Choroid plexus epithelial cell (primary cell): ENCODE results near the gene WBP1L.

Experiments used
- DNase-seq: peaks from one replicate; pipeline ENCODE4 v3.0.0-alpha.2; 2010; ENCODE audit warnings: low read depth
- H3K4me3 ChIP-seq: 2 replicates; pipeline ENCODE4 v1.5.1; 2011; ENCODE audit warnings: low read depth, mild to moderate bottlenecking, control low read depth, low read length, moderate library complexity
- TF ChIP-seq, protein P1 (sequence below): conservative IDR thresholded peaks from 2 replicates; pipeline ENCODE4 v1.5.1; 2011; ENCODE audit warnings: low read depth, mild to moderate bottlenecking, control low read depth, inconsistent platforms, low read length, moderate library complexity

Gene WBP1L

DNA sequence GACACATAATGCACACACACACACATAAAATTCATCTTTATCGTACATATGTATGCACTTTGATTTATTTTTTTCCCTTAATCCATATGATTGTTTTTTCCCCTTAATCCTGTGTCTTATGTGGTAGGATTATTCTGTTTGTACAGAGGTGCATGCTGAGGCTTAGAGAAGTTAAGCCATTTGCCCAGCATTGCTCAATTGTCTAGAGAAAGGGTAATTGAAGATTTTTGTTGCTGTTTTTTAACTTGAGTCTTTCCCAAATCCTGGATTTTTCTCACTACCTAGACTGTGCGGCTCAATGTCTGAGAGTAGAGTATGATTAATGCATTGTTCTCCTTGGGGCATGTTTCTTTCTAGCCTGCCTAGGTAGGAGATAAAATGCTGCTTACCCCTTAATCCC lies 35.0 kb downstream of the WBP1L start:
- no peak for DNase-seq
- TF ChIP-seq, protein P1, sequence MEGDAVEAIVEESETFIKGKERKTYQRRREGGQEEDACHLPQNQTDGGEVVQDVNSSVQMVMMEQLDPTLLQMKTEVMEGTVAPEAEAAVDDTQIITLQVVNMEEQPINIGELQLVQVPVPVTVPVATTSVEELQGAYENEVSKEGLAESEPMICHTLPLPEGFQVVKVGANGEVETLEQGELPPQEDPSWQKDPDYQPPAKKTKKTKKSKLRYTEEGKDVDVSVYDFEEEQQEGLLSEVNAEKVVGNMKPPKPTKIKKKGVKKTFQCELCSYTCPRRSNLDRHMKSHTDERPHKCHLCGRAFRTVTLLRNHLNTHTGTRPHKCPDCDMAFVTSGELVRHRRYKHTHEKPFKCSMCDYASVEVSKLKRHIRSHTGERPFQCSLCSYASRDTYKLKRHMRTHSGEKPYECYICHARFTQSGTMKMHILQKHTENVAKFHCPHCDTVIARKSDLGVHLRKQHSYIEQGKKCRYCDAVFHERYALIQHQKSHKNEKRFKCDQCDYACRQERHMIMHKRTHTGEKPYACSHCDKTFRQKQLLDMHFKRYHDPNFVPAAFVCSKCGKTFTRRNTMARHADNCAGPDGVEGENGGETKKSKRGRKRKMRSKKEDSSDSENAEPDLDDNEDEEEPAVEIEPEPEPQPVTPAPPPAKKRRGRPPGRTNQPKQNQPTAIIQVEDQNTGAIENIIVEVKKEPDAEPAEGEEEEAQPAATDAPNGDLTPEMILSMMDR: no peak
- H3K4me3 ChIP-seq: no peak overlapping the region

DNA sequence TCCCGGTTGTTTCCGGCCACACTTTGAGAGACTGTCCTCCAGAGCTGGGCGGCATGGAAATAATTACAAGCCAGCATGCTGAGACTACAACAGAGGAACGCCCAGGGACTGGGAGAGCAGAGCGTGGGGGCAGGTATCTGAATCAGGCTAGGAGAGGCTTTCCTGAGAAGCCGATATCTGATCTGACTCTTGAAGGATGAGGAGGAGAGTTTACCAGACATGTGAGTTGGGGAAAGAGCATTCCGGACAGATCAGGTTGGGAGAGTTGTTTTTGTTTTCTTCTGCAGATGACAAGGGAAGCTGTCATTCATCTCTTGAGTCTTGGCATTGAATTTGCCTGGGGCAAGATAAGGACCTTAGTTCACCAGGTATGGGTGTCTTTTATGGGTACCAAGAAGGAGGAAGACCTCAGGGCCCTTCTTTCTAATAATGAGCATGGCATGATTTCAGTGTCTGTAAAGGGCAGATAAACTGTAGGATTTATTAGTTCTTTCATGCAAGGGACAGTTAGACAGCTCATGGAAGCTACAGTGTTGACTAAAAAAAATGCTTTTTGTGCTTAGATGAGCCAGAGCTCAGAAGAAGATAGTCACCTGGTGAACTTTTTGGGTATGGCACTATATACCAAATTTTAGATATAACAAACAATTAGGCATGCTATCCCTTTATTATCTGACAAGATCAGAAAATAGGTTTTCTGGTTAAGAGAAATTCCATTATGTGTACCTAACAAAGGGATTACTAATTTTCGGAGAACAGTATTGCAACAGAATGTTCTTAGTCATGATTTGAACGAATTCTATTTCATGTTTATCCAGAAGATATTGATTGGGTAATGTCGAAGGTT lies 36.2 kb downstream of the WBP1L start:
- DNase-seq: peak; percentile 74
- H3K4me3 ChIP-seq: no peak overlapping the region
- TF ChIP-seq, protein P1: no peak

DNA sequence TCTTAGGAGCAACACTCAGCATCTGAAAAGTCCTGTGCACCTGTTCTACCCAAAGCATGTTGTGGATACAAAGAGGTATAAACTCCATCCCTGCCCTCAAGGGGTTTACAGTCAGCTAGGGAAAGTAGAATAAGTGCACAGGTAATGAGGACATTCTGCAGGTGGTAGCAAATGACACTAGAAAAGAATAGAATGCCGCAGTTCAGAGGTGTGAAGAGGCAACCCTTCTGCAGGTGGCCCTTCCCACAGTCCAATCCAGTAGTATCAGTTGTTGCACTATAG lies 36.7 kb downstream of the WBP1L start:
- H3K4me3 ChIP-seq: no peak overlapping the region
- TF ChIP-seq, protein P1: no peak
- DNase-seq: no peak

DNA sequence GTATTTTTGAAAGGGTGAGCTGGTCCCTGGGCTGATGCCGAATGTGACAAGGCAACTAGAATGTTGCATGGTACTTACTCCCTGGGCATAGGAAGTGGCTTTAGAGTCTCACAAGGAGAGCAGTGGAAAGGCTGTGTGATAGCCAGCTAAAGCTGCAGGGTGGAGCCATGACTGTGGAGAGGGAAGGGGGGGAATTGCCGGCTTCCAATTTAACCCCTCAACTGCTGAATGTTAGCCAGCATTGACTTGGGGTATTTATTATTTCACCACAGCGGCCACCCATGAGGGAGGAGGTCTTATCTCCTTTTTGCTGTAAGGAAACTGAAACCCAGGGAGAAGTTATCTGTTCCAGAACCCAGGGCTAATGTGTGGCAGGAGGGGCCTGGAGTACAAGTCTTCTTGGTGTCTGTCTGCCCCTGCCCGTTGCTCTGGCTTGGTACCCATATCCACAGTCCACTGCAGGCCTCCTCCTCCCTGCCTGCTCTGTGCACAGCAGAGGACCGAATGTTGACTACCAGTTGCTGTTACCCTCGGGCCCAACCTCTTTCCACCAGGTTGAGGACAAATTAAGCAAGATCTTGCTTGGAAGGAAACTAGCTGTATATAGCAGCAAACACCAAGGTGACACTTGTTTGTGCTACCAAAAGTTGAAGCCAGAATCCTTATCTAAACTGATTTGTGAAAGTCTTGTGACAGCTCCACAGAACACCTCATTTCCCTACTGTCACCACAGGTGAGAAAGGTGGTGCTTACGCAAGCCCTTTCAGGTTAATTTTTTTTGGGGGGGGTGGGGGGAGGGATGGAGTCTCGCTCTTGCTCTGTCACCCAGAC lies 37.6 kb downstream of the WBP1L start:
- TF ChIP-seq, protein P1: no peak
- DNase-seq: peak; percentile 38
- H3K4me3 ChIP-seq: no peak overlapping the region

DNA sequence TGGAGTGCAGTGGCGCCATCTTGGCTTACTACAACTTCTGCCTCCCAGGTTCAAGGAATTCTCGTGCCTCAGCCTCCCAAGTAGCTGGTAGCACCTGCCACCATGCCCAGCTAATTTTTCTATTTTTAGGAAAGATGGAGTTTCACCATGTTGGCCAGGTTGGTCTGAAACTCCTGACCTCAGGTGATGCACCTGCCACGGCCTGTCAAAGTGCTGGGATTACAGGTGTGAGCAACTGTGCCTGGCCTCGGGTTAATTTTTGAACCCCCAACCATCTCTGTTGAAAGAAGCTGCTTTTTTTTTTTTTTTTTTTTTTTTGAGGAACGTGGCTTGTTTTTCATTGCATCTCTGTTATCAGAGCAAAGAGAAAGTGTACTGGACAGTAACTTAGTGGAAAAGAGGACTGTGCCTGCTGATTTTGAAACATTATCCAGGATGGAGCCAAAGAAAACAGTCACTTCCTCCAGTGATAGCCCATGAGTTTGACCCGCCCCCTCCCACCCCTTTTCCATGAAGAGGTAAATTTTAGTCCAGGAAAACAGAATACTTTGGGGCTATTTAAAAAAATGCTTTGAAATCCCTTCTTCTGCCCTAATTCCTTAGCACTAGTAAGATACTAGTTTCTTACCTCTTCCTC lies 38.3 kb downstream of the WBP1L start:
- TF ChIP-seq, protein P1: no peak
- DNase-seq: peak; percentile 74
- H3K4me3 ChIP-seq: no peak overlapping the region

DNA sequence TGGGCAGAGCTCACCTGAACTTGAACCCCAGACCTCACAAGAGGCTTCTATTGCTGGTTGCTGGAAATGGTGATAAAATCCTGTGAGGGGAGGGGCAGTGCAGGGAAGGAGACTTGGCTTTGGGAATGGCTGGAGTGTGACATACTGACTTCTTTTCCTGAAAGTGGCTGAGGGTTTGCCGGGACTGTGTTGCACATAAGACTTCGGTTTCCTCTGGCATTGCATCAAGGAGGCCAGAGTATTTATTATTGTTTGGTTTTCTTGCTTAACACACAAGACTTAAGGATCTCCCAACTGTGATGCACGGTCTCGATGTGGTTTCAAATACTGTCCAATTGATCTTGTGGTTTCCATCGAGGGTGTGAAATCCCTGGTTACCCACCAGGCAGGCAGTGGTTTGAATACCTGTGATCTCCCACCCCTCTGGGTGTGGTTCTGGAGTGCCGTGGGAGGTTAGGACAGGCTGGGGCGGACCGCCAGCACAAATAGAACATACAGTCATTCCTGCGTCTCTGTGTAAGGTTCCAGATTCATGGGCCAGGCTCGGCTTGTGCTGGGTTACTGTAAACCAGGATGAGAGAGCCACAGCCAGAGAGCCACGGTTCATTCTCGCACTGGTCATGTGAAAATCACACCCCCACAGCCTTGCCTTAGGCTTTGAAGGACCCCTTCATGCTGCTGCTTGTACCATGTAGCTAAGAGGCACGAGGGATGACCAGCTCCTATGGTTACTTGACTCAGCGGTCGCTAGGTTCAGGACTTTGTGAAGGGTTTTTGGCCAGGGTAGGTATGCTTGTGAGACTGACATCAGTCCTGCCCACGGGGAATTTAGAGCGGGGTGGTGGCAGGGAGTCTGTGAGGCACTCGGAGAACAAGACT lies 39.2 kb downstream of the WBP1L start:
- DNase-seq: peak; percentile 98
- H3K4me3 ChIP-seq: no peak overlapping the region
- TF ChIP-seq, protein P1: no peak
